ENCODE results near the gene VPS50.
"Not testable (repeated sequence)": the region's sequence is repeated elsewhere in the genome, so short reads cannot be mapped to it uniquely, and the experiment has no call there.

Gene VPS50

GRCh38 chr7:93337052-93337451, 104.9 kb downstream of the VPS50 start:
- DNase-seq: no peak

GRCh38 chr7:93342178-93342577, 110.0 kb downstream of the VPS50 start:
- DNase-seq: not testable (repeated sequence)

DNA sequence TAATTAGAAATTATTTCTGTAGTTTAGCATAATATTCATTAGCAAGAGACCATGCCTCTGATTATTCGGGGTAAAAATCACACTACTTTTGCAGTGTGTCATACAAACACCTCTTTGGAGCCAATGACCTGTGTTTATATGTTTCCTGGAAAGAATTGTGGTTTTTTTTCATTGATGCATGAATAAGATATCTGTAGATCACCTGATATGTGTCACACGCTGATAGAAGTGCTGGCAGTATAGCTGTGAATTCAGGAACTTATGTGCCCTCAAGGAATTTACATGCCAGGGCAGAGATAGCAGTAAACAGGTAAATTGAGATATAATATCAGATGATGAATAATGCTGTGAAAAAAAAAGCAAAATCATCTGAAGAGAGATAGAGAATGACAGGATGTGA, 118.2 kb downstream of the VPS50 start:
- no peak for DNase-seq

GRCh38 chr7:93352881-93353280, 120.7 kb downstream of the VPS50 start:
- no peak for DNase-seq

GRCh38 chr7:93354815-93355214, 122.6 kb downstream of the VPS50 start:
- DNase-seq: no peak

DNA sequence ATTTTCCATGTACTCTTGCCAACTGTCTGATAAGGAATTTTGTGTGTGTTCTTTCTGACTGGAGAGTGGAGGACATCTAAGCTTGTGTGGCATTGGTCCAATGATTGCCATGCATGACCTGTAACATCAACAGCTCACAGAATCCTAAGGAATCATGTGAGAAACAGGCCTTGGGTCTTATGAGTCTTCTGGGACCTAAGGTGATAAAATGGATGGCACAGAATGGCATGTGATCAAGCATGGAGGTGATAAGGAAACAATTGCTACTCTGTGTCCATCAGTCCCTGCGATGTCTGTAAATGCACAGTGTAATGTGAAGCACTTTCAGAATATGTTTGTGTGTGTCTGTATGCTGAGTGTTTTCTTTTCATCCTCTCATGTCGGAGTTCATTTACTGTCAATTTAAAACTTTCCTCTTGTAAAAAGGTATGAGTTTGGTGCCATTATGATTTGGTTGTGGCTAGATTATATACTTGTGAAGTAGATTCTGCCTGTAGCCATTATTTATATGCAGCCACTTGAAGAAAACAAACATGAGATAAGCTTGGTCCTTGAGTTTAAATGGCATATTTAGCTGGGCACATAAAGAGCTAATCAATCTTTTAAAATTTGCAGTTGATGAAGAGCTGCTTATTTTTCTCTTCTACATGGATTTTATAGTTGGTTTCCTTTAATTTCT, 127.5 kb downstream of the VPS50 start:
- no peak for DNase-seq

DNA sequence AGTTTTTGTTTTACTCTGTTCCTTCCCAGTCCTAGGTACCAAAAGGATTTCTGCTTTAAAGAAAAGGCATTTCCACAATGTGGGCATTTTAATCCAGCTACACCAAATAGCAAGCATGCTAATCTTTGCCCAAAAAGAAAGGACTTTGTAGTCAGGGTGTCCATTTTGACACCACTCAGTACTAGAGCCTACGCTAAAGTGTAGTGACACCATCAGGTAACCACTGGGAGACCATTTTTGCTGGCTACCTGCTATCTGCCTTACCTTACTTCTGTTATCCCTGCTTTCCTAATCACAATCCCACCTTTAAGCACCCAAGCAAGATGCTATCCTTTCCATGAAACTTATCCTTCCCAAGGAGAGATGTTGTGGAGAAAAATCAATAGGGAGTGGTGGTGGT, 129.7 kb downstream of the VPS50 start:
- DNase-seq: no peak

DNA sequence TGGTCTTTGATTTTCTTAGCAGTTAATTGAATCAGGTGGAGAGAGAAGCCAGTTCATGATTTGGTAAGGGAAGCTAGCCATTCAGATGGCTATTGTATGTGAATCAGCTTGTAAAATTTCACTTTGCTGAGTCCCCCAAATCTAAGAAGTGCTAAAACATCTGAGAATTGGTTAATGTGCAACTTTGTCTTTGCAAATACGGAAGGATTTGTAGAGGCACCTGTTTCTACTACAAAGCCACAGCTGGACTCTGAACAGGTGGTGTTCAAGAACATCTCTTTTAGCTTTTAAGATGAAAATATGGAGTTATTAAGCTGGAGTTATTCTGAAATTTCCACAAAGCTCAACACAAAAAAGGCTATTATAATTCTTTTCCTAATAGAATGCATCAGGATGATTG, 132.6 kb downstream of the VPS50 start:
- no peak for DNase-seq

DNA sequence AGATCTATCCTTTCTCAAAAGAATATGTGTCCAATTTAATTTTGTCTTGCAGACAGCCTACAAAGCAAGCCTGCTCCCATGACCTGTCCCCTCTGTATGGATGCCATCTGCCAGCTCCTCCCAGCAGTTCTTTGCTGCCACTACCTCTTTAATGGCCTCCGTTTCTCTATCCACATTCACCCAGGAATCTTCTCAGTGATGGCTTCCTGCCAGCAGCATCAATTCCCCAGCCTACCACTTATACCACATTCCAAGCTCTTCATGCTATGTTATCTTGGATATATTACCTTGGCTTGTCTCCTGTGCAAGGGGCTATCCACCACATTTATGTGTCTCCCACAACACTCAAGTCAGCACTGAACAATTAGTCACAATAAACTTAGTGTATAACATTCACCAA, 133.2 kb downstream of the VPS50 start:
- no peak for DNase-seq

- no peak for DNase-seq
These were observed 134.7 kb downstream of the VPS50 start for GRCh38 chr7:93366816-93367215.

- no peak for DNase-seq
These were observed 135.1 kb downstream of the VPS50 start for GRCh38 chr7:93367254-93367653.

GRCh38 chr7:93370937-93371336, 138.8 kb downstream of the VPS50 start:
- DNase-seq: not testable (repeated sequence)

DNA sequence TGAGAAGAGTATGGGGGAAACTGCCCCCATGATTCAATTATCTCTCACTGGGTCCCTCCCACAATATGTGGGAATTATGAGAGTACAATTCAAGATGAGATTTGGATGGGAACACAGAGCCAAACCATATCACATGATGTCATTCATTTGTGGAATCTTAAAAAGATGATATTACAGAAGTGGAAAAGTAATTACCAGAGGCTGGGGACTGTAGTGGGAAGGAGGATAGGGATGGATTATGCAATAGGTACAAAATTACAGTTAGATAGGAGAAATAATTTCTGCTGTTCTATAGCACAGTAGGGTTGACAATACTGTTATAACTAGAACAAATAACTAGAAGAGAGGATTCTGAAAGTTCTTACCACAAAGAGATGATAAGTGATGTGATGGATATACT, 141.4 kb downstream of the VPS50 start:
- DNase-seq: no peak

GRCh38 chr7:93374345-93374940, 142.3 kb downstream of the VPS50 start:
- DNase-seq: no peak

DNA sequence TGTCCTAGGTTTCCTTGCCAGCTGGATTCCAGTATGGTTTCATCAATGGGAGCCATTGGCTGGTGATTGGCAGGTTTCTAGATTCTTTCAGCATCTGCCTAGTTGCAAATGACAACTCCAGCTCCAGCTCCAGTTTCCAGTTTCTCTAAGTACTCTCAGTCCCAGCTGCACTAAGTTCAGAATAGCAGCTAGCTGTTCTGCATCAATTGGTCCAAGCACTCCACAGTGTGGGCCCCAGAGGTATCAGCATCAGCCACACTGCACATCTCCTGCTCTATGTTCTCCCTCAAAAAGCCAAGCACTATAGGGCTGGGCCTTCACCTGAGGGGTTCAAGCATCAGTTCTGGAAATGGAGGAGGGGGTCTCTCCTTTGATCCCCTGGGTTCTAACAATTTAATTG, 143.4 kb downstream of the VPS50 start:
- DNase-seq: no peak

GRCh38 chr7:93378131-93378760, 146.1 kb downstream of the VPS50 start:
- no peak for DNase-seq

- no peak for DNase-seq
These were observed 150.2 kb downstream of the VPS50 start for GRCh38 chr7:93382362-93382761.

- DNase-seq: no peak
These were observed 158.5 kb downstream of the VPS50 start for GRCh38 chr7:93390660-93391059.

GRCh38 chr7:93392984-93393383, 160.8 kb downstream of the VPS50 start:
- no peak for DNase-seq

GRCh38 chr7:93399642-93400041, 167.5 kb downstream of the VPS50 start:
- no peak for DNase-seq

GRCh38 chr7:93402944-93403343, 170.8 kb downstream of the VPS50 start:
- DNase-seq: no peak

GRCh38 chr7:93407239-93407638, 175.1 kb downstream of the VPS50 start:
- DNase-seq: no peak

DNA sequence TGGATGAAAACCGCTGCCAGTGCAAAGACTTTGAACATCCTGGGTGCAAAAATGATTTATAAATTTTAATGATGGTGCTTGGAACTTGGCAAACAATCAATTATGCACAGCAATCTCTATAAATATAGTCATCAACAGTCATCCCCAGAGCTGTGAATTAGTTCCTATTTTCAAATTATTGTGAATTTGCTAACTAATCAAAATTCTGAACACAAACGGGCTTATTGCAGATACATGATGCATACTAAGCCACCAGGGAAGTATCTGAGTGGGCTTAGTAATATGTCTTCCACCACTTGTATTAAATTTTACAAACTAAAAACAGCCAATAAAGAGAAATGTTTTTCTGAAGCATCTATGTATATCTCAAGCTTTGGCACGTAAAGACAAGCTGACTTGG, 177.2 kb downstream of the VPS50 start:
- no peak for DNase-seq

All from islet precursor cell (in vitro differentiated cells).